K562 treated with DMSO at 1 percent for 24 hours (cell line): ENCODE data around the gene RSRC1. TPM values are rescaled to one million over a fixed set of nuclear protein-coding genes. Genes with fewer than 3 reads are reported as not detected.

Source experiments
- total RNA-seq: library from RNA; unstranded; fragments of 300-600 nt; gene quantifications from 2 replicates; pipeline ENCODE4 v1.2.3, GENCODE V29; 2022; ENCODE audit warnings: low read depth; ENCODE audit not compliant: insufficient read depth

RSRC1 gene
- 22.6 and 28.9 TPM in 2 replicates for total RNA-seq

GRCh38 chr3:158109804-158110657, at the start of gene RSRC1:
TSS of gene RSRC1 (plus strand) at chr3:158110089. CDS start at chr3:158122105, 12,016 bp downstream.

GRCh38 chr3:158570999-158571702, 461.3 kb downstream of the RSRC1 start, which contains the start of gene MLF1:
TSS of gene MLF1 (plus strand) at chr3:158571194. CDS start at chr3:158571301, 107 bp downstream.

Other genes with a start within 250 kb of the RSRC1 start
- gene SHOX2, start 3.7 kb upstream of the RSRC1 start, total RNA-seq: 12.0 and 14.3 TPM in 2 replicates